ENCODE measurements around the gene CSF1.

GRCh38 chr1:109942434-109942833, 31.8 kb downstream of the CSF1 start:
- TF ChIP-seq, protein P1, sequence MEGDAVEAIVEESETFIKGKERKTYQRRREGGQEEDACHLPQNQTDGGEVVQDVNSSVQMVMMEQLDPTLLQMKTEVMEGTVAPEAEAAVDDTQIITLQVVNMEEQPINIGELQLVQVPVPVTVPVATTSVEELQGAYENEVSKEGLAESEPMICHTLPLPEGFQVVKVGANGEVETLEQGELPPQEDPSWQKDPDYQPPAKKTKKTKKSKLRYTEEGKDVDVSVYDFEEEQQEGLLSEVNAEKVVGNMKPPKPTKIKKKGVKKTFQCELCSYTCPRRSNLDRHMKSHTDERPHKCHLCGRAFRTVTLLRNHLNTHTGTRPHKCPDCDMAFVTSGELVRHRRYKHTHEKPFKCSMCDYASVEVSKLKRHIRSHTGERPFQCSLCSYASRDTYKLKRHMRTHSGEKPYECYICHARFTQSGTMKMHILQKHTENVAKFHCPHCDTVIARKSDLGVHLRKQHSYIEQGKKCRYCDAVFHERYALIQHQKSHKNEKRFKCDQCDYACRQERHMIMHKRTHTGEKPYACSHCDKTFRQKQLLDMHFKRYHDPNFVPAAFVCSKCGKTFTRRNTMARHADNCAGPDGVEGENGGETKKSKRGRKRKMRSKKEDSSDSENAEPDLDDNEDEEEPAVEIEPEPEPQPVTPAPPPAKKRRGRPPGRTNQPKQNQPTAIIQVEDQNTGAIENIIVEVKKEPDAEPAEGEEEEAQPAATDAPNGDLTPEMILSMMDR (conservative IDR thresholded peaks at IDR 0.05): no peak
- no peak for TF ChIP-seq ZFX (IDR thresholded peaks at IDR 0.05)
